Activated CD8-positive, alpha-beta memory T cell treated with anti-CD3 and anti-CD28 coated beads, Interleukin-2, amount 50 U/mL, for 48 hours (primary cell): ENCODE results near the gene DSCAM.

Experiments
- DNase-seq: peaks from one replicate; pipeline ENCODE4 v3.0.0-alpha.2; 2020

DSCAM gene

GRCh38 chr21:40438616-40439015 lies 408.3 kb downstream of the DSCAM start:
- no peak for DNase-seq

- no peak for DNase-seq
Observed at GRCh38 chr21:40436261-40436660, 410.7 kb downstream of the DSCAM start.

- DNase-seq: no peak
Observed at GRCh38 chr21:40433538-40433937, 413.4 kb downstream of the DSCAM start.

- DNase-seq: no peak
Observed at GRCh38 chr21:40425981-40426380, 421.0 kb downstream of the DSCAM start.

- DNase-seq: no peak
Observed at GRCh38 chr21:40422896-40423635, 423.9 kb downstream of the DSCAM start.

GRCh38 chr21:40421121-40421520 lies 425.8 kb downstream of the DSCAM start:
- DNase-seq: no peak

GRCh38 chr21:40416572-40416971 lies 430.4 kb downstream of the DSCAM start:
- no peak for DNase-seq

GRCh38 chr21:40408561-40408960 lies 438.4 kb downstream of the DSCAM start:
- DNase-seq: no peak

- DNase-seq: no peak
Observed at GRCh38 chr21:40404396-40404800, 442.6 kb downstream of the DSCAM start.

- DNase-seq: no peak
Observed at GRCh38 chr21:40402884-40403582, 443.9 kb downstream of the DSCAM start.

- DNase-seq: no peak
Observed at GRCh38 chr21:40395732-40396131, 451.2 kb downstream of the DSCAM start.

GRCh38 chr21:40393066-40393465 lies 453.9 kb downstream of the DSCAM start:
- DNase-seq: no peak

- no peak for DNase-seq
Observed at GRCh38 chr21:40388046-40388445, 458.9 kb downstream of the DSCAM start.

- no peak for DNase-seq
Observed at GRCh38 chr21:40386981-40387747, 459.8 kb downstream of the DSCAM start.

- peak; percentile 78 for DNase-seq
Observed at GRCh38 chr21:40386294-40386911, 460.6 kb downstream of the DSCAM start.

- DNase-seq: no peak
Observed at GRCh38 chr21:40385883-40386282, 461.1 kb downstream of the DSCAM start.

GRCh38 chr21:40383951-40384350 lies 463.0 kb downstream of the DSCAM start:
- DNase-seq: no peak

GRCh38 chr21:40381111-40381510 lies 465.8 kb downstream of the DSCAM start:
- no peak for DNase-seq

- DNase-seq: no peak
Observed at GRCh38 chr21:40379881-40380810, 466.8 kb downstream of the DSCAM start.

- no peak for DNase-seq
Observed at GRCh38 chr21:40377135-40377534, 469.8 kb downstream of the DSCAM start.

GRCh38 chr21:40373761-40374160 lies 473.2 kb downstream of the DSCAM start:
- no peak for DNase-seq

GRCh38 chr21:40372506-40372905 lies 474.5 kb downstream of the DSCAM start:
- DNase-seq: no peak
